Measurements from ENCODE around the gene KCNQ1.

KCNQ1 gene

GRCh38 chr11:2882396-2883110, 437.7 kb downstream of the KCNQ1 start:
- FAIRE-seq (no peak), DNase-seq (ENCODE audit: insufficient read length, low spot score) (no peak)
- TF ChIP-seq POLR2A (IDR thresholded peaks at IDR 0.05; ENCODE audit: low read depth, low read length) (no peak), POU2F2 (IDR thresholded peaks at IDR 0.05; ENCODE audit: low read depth, low read length) (no peak), POLR2AphosphoS5 (IDR thresholded peaks at IDR 0.05; ENCODE audit: low read depth, low read length) (no peak), SPI1 (IDR thresholded peaks at IDR 0.05; ENCODE audit: low read depth, low read length) (no peak), TAF1 (IDR thresholded peaks at IDR 0.05; ENCODE audit: low read depth, low read length) (no peak)

- no peak for DNase-seq (ENCODE audit: insufficient read length, low spot score)
- FAIRE-seq, result no peak
- no peak for TF ChIP-seq POLR2A (IDR thresholded peaks at IDR 0.05; ENCODE audit: low read depth, low read length)
These were observed 438.8 kb downstream of the KCNQ1 start for GRCh38 chr11:2883640-2883978.

GRCh38 chr11:2883979-2884815, 439.4 kb downstream of the KCNQ1 start:
- FAIRE-seq, result no peak
- no peak for DNase-seq (ENCODE audit: insufficient read length, low spot score)
- TF ChIP-seq POU2F2 (IDR thresholded peaks at IDR 0.05; ENCODE audit: low read depth, low read length) (no peak), SPI1 (IDR thresholded peaks at IDR 0.05; ENCODE audit: low read depth, low read length) (no peak), POLR2A (IDR thresholded peaks at IDR 0.05; ENCODE audit: low read depth, low read length) (no peak), TAF1 (IDR thresholded peaks at IDR 0.05; ENCODE audit: low read depth, low read length) (no peak), PAX5 (IDR thresholded peaks at IDR 0.05; ENCODE audit: insufficient read depth, low read length, severe bottlenecking) (no peak), POLR2AphosphoS5 (IDR thresholded peaks at IDR 0.05; ENCODE audit: low read depth, low read length) (no peak)

GRCh38 chr11:2885017-2885677, 440.3 kb downstream of the KCNQ1 start:
- FAIRE-seq (no peak), DNase-seq (ENCODE audit: insufficient read length, low spot score) (no peak)
- TF ChIP-seq TAF1 (IDR thresholded peaks at IDR 0.05; ENCODE audit: low read depth, low read length) (no peak), POLR2A (IDR thresholded peaks at IDR 0.05; ENCODE audit: low read depth, low read length) (no peak), PAX5 (IDR thresholded peaks at IDR 0.05; ENCODE audit: insufficient read depth, low read length, severe bottlenecking) (no peak), POU2F2 (IDR thresholded peaks at IDR 0.05; ENCODE audit: low read depth, low read length) (no peak), POLR2AphosphoS5 (IDR thresholded peaks at IDR 0.05; ENCODE audit: low read depth, low read length) (no peak), SPI1 (IDR thresholded peaks at IDR 0.05; ENCODE audit: low read depth, low read length) (no peak)

- DNase-seq (ENCODE audit: insufficient read length, low spot score) (peak; percentile 94), FAIRE-seq (peak; percentile 86)
- peak; percentile 72; the same call in 1 of the 2 replicates for TF ChIP-seq POU2F2 (IDR thresholded peaks at IDR 0.05; ENCODE audit: low read depth, low read length)
- TF ChIP-seq SPI1 (IDR thresholded peaks at IDR 0.05; ENCODE audit: low read depth, low read length), result no peak
These were observed 440.9 kb downstream of the KCNQ1 start, which contains the start of gene CDKN1C for GRCh38 chr11:2885678-2886081. TSS of gene CDKN1C (minus strand) at chr11:2885775. CDS start at chr11:2885456, 319 bp downstream.

GRCh38 chr11:2886191-2886894, 441.5 kb downstream of the KCNQ1 start:
- TF ChIP-seq TAF1 (IDR thresholded peaks at IDR 0.05; ENCODE audit: low read depth, low read length) (no peak), POLR2A (IDR thresholded peaks at IDR 0.05; ENCODE audit: low read depth, low read length) (no peak), SPI1 (IDR thresholded peaks at IDR 0.05; ENCODE audit: low read depth, low read length) (no peak), POLR2AphosphoS5 (IDR thresholded peaks at IDR 0.05; ENCODE audit: low read depth, low read length) (no peak), POU2F2 (IDR thresholded peaks at IDR 0.05; ENCODE audit: low read depth, low read length) (no peak), PAX5 (IDR thresholded peaks at IDR 0.05; ENCODE audit: insufficient read depth, low read length, severe bottlenecking) (no peak)
- peak; percentile 58 for FAIRE-seq
- DNase-seq (ENCODE audit: insufficient read length, low spot score), result no peak

- no peak for TF ChIP-seq POLR2A (IDR thresholded peaks at IDR 0.05; ENCODE audit: low read depth, low read length)
- no peak for TF ChIP-seq TAF1 (IDR thresholded peaks at IDR 0.05; ENCODE audit: low read depth, low read length)
- no peak for TF ChIP-seq POLR2AphosphoS5 (IDR thresholded peaks at IDR 0.05; ENCODE audit: low read depth, low read length)
- TF ChIP-seq SPI1 (IDR thresholded peaks at IDR 0.05; ENCODE audit: low read depth, low read length), result no peak
- no peak for TF ChIP-seq POU2F2 (IDR thresholded peaks at IDR 0.05; ENCODE audit: low read depth, low read length)
- FAIRE-seq, result no peak
- DNase-seq (ENCODE audit: insufficient read length, low spot score), result no peak
These were observed 442.1 kb downstream of the KCNQ1 start for GRCh38 chr11:2886936-2887335.

GRCh38 chr11:2887515-2888195, 442.8 kb downstream of the KCNQ1 start:
- FAIRE-seq (no peak), DNase-seq (ENCODE audit: insufficient read length, low spot score) (no peak)
- TF ChIP-seq SPI1 (IDR thresholded peaks at IDR 0.05; ENCODE audit: low read depth, low read length), result no peak
- no peak for TF ChIP-seq TAF1 (IDR thresholded peaks at IDR 0.05; ENCODE audit: low read depth, low read length)
- TF ChIP-seq POLR2AphosphoS5 (IDR thresholded peaks at IDR 0.05; ENCODE audit: low read depth, low read length), result no peak
- no peak for TF ChIP-seq PAX5 (IDR thresholded peaks at IDR 0.05; ENCODE audit: insufficient read depth, low read length, severe bottlenecking)
- TF ChIP-seq POLR2A (IDR thresholded peaks at IDR 0.05; ENCODE audit: low read depth, low read length), result no peak
- TF ChIP-seq POU2F2 (IDR thresholded peaks at IDR 0.05; ENCODE audit: low read depth, low read length), result no peak

Data from GM12891 (cell line).